ENCODE results near the gene EPHX1. TPM values are rescaled to one million over a fixed set of nuclear protein-coding genes. Genes with fewer than 3 reads are reported as not detected.
"Not testable (repeated sequence)": the region's sequence is repeated elsewhere in the genome, so short reads cannot be mapped to it uniquely, and the experiment has no call there.

The EPHX1 gene
- total RNA-seq, 1 donor from 2014 or later, result 43.7 TPM

- peak; percentile 65 for DNase-seq
These were observed 73.0 kb downstream of the EPHX1 start for GRCh38 chr1:225882694-225883615.

GRCh38 chr1:225883616-225884265 lies 73.8 kb downstream of the EPHX1 start:
- no peak for DNase-seq

GRCh38 chr1:225885336-225885735 lies 75.4 kb downstream of the EPHX1 start:
- DNase-seq, result no peak

GRCh38 chr1:225886159-225887029 lies 76.5 kb downstream of the EPHX1 start:
- no peak for DNase-seq

- DNase-seq, result no peak
These were observed 77.0 kb downstream of the EPHX1 start for GRCh38 chr1:225887030-225887314.

- DNase-seq, result not testable (repeated sequence)
These were observed 77.8 kb downstream of the EPHX1 start for GRCh38 chr1:225887554-225888288.

- DNase-seq, result no peak
These were observed 78.5 kb downstream of the EPHX1 start for GRCh38 chr1:225888289-225888897.

GRCh38 chr1:225888898-225889601 lies 79.1 kb downstream of the EPHX1 start, which contains the start of gene LEFTY1:
Gene LEFTY1, minus strand, starts transcription at chr1:225889146. Its CDS starts 80 bp downstream, at chr1:225889066.
- DNase-seq, result no peak

- no peak for DNase-seq
These were observed 79.8 kb downstream of the EPHX1 start for GRCh38 chr1:225889743-225890142.

GRCh38 chr1:225890346-225891228 lies 80.7 kb downstream of the EPHX1 start:
- DNase-seq, result no peak

- DNase-seq, result no peak
These were observed 81.5 kb downstream of the EPHX1 start for GRCh38 chr1:225891229-225891972.

- DNase-seq, result no peak
These were observed 82.4 kb downstream of the EPHX1 start for GRCh38 chr1:225892307-225892706.

Other genes starting within 250 kb of the EPHX1 start
- 47.0 and 63.1 TPM in 2 replicates for gene ENAH, start 157.0 kb upstream of the EPHX1 start, total RNA-seq
- 229 and 392 TPM in 2 replicates for gene SRP9, start 32.3 kb upstream of the EPHX1 start, total RNA-seq
- gene TMEM63A, start 72.3 kb downstream of the EPHX1 start, total RNA-seq, result 12.4 and 15.0 TPM in 2 replicates
- gene LEFTY1, start 79.0 kb downstream of the EPHX1 start, total RNA-seq, result 0.19 TPM in 1 of 2 replicates, not detected in the other
- 35.7 and 41.1 TPM in 2 replicates for gene PYCR2, start 114.1 kb downstream of the EPHX1 start, total RNA-seq
- gene LEFTY2, start 131.1 kb downstream of the EPHX1 start, total RNA-seq, result under 0.01 TPM in 1 of 2 replicates, not detected in the other
- 23.9 and 32.5 TPM in 2 replicates for gene SDE2, start 189.2 kb downstream of the EPHX1 start, total RNA-seq

All from dermis blood vessel endothelial cell (primary cell).